GM21825 (cell line): ENCODE measurements around the gene TAF15.

Source experiments
- ATAC-seq: cut with Tn5 transposase; IDR thresholded peaks from one replicate; pipeline ENCODE4 v1.9.1; 2021; ENCODE audit warnings: mild to moderate bottlenecking, moderate library complexity; ENCODE audit not compliant: unreplicated experiment

TAF15 gene

DNA sequence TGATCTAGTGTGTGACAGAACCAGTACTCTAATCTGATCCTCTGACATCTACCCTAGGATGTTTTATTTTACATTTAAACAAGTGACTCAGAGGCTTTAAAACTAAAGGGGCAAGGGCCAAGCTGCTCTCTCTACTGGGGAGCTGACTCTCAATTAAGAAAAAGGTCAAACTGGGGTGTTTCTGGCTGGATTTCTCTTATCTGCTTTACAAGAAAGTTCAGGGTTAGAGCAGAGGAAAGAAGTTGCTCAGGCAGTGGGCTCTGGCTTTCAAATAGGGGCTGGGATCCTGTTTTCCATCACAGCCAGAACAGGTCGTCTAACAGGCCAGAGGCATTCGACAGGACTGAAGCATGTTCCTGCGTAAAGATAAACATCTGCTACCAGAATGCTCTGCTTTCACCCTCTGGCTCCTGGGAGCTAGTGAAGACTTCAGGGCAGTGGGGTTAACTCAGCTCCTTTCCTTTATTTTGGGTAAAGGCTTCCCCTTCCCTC, 22.3 kb upstream of the TAF15 start:
- no peak for ATAC-seq

DNA sequence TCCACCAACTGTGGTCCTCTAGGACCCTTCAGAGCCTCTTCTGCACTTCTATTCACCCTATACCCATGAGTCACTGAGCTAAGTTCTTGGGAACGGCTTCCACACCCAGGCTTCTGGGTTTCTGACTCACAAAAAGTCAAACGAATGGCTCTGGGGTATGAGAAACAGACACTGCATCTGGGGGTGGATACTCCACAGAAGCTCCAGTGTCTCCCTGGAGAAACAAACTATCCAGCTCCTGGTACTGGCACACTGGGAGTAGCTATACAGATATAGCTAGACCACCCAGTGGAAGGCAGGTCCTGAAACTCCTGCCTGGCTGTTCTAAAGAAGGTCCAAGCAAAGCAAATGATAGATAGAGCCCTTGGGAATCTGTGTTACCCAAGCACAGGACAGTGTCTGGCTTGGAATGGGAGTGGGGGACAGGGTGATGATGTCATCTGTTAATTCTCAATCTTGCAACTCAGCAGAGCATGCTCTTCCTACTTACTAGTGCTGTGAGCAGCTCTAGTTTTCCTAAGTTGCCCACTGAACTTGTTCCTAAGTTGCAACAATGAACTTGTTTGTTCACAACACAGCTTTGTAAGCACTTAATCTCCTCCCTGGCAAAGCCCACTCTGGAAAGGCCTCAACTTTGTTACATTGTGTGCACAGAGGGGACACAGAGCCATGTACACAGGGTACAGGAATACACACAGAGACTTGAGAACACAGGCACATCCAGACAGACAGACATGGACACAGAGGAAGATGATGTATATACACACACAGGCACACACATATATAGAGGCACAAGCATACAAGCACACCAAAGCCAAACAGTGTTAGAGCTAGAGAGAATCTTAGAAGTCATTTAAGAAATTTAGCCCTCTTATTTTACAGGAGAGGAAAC, 20.6 kb upstream of the TAF15 start:
- ATAC-seq: no peak

DNA sequence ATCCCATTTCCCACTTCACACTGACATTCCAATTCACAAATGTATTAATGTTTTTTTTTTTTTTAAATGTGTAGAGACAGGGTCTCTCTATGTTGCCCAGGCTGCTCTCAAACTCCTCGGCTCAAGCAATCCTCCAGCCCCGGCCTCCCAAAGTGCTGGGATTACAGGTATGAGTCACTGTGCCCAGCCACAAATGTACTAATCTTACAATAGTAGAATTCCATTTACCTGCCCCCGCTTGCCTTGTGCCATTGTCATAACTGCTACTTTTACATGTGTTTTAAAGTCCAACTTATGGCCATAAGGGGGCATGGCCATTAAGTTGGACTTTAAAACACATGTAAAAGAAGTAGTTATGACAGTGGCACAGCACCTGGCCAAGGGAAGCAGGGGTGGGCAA, 18.4 kb upstream of the TAF15 start:
- ATAC-seq: no peak

DNA sequence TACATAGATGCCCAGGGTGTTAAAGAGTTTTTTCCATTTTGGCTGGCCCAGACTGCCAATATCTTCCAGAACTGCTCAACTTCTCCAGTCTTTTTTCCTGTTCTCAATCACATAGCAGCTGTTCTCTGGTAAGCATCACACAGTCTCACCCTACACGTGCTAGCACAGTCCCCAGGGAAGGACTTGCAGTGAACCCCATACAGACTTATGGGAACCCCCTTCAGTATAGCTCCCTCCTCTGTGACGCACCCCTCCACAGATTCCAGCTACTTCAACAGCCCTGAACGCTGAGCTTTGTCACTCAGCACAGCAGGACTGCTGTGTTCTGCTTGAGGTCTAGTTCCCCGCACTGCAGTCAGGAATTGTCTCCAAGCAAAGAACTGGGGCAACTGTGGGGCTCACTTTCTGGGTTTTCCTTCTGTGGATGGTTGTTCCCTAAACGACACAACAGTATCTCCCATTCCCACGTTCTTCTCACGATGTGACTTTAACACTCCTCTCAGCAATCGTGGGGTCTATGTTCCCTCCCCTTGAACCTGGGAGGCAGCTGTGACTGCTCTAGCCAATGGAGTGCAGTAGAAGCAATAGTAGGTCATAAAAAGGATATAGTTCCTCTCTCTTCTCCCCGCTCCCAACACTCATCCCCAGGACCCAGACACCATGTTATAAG, 17.5 kb upstream of the TAF15 start:
- ATAC-seq: no peak

DNA sequence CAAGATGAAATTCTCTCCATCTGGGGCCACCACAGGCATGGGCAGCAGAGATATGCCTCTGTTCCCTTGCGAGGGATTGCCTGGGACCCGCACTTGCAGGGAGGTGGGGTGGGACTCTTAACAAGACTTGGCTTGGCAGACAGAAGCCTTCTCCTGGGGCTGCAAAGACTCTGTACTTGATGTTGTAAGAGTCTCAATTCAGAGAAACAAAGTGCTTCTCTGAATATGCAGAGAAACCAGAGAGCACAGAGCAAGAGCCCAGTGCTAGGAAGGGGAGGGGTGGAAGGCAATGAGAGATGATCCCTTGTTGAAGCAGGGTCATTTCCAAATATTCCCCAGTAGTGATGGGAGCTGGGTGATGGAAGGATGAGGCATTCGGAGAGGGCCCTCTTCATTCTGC, 16.0 kb upstream of the TAF15 start:
- no peak for ATAC-seq

DNA sequence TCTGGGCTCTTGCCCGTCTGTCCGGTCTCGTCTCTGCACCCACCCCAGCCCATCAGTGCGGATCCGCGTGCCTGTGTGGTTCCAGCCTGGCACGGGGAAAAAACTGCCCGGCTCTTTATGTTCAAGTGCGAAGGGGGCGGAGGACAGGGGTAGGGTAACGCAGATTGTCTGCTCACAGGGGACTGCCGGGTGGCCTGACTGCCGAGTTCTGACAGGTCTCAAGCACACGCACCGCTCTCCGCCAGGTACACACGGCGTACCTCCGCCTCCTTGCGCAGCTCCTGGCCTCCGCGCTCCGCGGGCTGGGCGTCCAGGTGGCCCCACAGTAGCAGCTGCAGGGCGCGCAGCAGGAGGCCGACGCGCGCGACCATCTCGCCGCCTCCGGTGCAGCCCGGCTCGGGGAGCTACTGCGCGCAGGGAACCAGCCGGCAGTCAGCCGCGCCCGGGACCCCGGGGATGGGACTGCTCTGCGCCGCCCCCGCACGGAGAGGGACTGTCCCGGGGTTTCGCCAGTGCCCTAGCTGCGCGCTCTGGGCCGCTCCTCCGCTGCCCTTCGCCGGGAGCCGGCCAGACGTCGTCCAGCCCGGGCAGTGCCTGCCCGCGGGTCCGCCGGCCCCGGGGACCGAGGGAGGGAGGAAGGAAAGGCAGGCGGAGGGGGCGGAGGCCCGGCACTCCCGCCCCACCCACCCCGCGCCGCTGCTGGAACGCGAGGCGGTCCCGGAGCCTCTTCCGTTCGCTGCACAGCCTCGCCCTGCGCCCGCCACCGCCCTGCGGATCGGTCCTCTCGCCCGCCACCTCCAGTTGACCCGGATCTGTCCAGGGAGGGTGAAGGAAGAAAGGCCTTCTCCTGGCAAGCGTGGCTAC, 14.0 kb upstream of the TAF15 start, which contains the start of gene MMP28:
TSS of gene MMP28 (minus strand) at position 635 of the 864 bp plus-strand sequence. CDS start at position 371, 264 bp downstream.
- ATAC-seq: no peak

DNA sequence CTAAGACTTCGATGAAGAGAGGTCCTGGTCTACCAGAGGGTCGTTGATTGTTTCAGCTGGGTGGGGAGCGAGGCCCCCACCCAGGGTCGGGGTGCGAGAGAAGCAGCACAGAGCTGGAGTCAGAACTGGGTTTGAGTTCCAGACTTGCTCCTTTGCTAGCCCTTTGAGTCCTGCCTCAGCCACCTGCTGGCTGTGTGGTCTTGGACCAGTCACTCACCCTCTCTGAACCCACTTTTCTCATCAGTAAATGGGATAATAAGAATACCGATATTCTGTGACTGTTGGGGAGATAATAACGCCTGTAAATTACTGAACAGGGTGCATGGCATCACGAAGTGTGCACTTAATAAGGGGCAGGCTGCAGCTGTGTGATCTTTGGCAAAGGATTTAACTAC, 13.4 kb upstream of the TAF15 start:
- no peak for ATAC-seq

DNA sequence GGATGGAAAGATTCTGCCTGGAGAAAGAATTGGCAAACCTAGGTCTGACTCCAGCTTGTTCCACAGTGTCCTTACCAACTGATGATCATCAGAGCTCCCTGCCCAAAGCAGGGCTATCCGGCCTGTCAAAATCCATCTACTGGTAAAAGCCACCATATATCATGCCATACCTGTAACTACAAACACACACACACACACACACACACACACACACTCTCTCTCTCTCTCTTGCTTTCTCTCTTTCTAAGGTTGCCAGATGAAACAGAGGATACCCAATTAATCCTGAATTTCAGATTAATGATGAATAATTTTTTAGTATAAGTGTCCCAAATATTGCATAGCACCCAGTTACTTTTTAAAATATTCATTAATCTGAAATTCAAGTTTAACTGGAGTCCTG, 12.3 kb upstream of the TAF15 start:
- no peak for ATAC-seq

DNA sequence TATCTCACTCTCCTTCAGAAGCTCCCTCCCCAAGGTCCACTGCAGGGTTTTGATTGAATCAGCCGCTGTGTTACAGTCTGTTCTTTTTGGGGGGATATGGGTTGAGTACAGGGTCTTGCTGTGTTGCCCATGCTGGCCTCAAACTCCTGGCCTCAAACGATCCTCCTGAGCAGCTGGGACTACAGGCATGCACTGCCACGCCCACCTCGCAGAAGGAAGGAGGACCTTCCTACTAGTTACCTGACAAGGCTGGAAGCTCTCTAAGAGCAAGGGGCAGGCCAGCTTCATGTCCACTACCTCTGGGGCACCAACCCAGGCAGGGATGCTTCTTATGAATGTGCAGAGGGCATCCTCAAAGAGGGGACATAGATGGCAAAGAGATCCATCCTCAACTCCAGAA, 11.9 kb upstream of the TAF15 start:
- ATAC-seq: no peak

DNA sequence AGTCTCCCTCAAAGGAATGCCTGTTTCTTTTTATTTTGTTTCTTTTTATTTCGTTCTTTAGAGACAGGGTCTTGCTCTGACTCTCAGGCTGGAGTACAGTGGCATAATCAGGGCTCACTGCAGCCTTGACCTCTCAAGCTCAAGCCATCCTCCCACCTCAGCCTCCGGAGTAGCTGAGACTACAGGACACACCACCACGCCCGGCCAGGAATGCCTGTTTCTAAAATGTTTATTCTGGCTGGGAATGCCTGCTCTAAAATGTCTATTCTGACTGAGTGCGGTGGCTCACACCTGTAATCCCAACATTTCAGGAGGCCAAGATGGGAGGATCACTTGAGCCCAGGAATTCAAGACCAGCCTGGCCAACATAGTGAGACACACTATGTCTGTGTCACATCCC, 11.4 kb upstream of the TAF15 start:
- ATAC-seq: no peak

DNA sequence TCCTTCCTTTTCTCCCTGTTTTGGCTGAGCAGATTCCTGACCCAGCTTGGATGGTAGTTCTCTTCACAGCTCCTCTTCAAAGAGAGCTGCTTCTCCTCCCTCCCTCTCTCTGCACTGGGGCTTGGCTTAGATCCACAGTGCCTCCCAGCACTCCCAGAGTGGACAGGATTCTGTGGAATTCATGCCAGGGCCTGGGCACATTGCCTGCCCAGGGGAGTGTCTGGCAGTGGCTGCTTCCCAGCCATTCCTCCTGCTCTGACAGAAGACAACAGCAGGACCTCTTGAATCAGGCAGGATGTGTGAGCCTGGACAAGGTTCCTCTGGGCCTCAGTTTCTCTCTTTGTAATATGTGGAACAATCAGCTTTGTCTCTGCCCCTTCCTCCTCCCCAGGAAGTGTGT, 9.3 kb upstream of the TAF15 start:
- ATAC-seq: no peak

DNA sequence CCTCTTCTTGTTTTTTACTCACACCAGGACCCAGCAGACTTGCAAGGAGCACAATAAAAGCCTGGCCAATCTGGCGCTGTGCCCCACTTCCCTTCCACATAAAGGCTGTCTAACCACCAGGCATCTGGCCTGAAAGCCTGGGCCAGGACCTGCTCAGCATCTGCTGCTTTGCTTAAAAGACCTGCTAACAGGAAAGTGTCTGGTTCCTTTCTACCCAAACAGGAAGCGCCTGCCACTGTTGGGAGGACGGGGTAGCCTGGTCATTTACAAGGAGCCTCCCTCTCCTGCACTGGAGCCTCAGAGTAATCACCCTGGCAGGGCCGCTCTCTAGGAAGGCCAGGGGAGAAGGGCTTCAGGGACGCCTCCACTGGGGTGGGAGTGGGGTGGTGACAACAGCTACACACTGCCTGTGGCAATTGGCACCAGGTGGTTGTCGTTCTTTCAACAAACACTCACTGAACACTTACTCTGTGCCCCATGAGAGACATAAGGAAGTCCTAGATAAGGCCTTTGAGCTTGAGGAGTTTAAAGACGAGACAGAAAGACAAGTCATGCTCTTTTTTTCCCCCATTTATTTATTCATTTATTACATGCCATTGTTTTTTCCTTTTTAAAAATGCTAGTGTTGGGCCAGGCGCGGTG, 7.6 kb upstream of the TAF15 start:
- no peak for ATAC-seq

DNA sequence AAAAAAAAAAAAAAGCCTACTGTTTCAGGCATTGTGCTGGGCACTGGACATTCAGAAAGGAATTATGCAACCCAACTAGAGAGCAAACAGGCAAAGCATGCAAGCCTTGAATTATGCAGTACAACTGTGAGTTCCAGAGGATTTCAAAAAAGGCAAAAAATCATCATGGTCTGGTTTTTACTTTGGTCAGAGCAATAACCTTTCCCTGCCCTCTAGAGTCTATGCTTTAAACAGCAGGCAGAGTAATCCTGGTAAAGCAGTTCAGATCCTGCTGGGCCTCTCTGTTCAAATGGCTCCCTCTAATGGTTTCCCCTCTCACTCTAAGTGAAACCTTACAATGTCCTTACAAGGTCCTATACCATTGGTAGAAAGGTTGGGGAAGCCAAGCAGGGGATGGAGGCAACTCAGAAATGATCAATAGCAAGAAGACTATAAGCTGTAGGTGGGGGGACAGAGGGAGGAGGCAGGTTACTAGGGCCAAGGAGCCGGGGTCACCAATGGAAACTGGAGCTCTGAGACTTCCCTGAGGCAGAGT, 4.6 kb upstream of the TAF15 start:
- ATAC-seq: peak; percentile 36

DNA sequence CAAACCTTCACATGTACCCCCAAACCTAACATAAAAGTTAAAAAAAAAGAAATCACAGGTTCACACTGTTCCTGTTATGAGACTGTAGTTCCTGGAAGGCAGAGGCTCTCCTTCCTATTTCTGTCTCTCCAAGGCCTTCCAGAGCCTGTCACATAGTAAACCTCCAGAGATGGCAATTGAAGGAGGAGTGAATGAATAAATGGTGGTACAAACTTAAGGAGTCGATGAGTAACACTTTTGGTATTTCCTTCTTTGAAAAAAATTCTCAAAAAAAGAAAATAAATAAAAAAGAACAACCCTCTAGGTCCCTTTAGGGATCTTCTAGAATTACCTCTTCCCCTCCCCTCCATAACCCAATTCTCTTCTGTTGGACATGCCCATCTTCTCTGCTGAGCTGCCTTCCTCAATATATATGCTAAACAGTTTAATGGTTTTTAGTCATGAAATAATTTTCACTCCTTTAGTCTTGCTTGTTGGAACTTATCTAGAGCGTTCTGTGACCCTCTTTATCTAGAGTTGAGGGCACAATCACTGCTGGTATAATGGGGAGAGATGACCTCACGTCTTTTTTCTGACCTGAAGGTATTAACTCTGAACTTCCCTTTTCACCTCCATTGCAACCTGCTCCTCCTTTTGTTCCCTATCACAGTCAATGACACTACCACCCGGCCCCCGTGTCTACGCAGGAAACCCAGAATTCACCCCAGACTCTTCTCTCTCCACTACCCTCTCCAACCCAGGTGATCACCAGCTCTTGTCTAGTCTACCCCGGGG, 1.7 kb upstream of the TAF15 start:
- no peak for ATAC-seq

DNA sequence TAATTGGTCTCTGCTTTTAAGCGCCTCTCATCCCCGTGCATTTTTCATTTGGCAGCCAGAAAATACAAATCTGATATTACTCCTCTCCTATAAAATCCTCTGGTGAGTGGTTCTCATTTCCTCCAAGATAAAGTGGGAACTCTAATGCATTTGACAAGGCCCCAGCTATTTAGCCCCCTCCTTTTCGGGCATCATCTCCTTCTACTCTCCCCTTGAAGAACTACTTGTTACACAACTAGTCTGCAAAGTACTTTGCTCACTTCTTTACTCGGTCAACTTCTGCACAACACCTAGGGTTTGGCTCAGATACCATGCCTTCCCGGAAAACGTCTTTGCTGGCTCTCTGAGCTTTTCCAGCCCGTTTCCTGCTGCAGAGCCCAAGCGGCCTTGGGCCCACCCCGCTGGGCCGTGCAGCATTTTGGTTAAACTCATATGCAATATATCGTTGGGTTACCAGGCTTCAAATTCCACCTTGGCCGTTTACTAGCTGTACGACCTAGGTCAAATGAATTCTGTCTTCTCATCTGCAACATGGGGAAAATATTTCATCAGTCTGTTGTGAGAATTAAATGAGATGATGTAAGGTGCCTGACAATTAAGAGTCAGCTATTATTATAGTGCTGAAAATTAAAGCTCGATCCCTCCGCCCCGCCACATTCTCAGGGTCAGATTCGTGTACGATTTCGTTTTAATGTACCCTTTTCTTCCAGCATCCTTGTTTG, 883 bp upstream of the TAF15 start:
- no peak for ATAC-seq

DNA sequence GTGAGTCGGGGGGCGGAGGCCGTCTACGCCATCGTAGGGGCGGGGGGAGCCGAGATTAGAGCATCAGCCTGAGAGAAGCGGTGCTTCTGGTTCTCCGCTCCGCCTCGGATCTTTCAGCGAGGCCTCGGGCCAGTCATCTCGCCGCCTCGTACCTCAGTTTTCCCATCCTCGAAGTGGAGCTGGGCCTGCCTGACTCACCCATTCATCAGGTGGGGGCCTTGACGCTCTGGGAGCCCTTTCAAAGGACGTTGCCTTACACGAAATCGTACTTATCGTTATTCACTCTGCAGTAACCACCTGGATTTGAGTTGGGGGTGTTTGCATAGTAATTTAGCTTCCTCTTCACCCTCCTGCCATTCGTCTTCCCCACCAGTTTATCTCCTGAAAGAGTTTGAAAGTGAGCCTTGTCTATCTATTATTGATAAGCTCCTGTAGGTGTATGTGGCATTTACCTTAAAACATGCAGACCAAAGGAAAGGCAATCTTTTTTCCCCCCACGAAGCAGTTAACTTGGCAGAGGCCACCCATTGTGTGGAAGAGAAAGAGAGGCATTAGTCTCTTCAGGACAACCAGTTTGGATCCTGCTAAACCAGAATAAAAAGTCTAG, 674 bp downstream of the TAF15 start:
- no peak for ATAC-seq

DNA sequence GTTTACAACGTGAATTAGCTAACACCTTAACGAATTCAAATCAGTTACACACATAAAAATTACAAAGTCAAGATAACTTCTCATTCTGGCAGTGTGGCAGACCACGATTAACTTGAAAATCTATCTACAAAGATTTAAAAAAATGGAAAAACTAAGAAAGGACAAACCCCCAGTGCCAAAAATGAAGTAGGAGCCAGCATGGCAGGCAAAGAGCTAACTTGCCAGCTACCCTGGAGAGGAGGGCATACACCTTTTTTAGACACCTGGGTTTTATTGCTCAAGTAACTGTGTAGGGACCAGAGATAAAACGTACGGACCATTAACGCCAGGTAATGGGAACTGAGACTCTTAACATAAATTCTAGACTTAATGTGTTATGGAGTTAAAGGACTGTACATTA, 2.5 kb downstream of the TAF15 start:
- no peak for ATAC-seq

DNA sequence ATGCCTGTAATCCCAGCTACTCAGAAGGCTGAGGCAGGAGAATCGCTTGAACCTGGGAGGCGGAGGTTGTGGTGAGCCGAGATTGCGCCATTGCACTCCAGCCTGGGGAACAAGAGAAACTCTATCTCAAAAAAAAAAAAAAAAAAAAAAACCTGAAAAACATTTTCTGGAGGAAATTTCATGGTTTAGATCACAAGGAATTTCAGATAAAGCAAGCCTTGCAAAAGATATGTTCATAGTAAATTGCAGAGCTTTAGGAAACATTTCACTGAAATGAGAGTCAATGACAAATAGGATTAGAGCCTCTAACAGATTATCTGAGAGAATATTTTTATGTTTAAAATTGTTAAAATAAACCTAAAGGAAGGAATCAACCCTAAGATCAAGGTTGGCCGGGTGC, 3.2 kb downstream of the TAF15 start:
- ATAC-seq: no peak

DNA sequence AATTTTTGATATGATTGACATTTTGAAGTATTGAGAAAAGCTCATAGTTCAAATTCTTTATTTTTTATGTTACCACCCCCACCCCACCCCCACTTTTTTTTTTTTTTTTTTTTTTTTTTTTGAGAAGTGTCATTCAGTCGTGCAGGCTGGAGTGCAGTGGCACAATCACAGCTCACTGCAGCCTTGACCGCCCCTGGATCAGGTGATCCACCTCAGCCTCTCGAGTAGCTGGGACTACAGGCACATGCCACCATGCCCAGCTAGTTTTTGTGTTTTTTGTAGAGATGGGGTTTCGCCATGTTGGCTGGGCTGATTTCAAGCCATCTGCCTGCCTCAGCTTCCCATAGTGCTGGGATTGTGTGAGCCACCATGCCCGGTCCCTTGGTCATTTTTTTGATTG, 7.4 kb downstream of the TAF15 start:
- no peak for ATAC-seq
